GM23248 (cell line): ENCODE data around the gene NCOR2. TPM values are rescaled to one million over a fixed set of nuclear protein-coding genes. Genes with fewer than 3 reads are reported as not detected.

ENCODE experiments used
- DNase-seq: peaks from one replicate; pipeline ENCODE4 v3.0.0-alpha.2; 2015
- H2AFZ ChIP-seq: fragments of 200-600 bp; sonication (generic); 2 replicates; pipeline ENCODE4 v1.6.1; 2016; ENCODE audit warnings: antibody characterized with exemption
- H3F3A ChIP-seq: fragments of 200-600 bp; sonication (generic); 2 replicates; pipeline ENCODE4 v1.6.1; 2016; ENCODE audit warnings: mild to moderate bottlenecking, antibody characterized with exemption, mixed run types; ENCODE audit not compliant: insufficient read depth
- H3K27ac ChIP-seq: fragments of 200-600 bp; sonication (generic); 2 replicates; pipeline ENCODE4 v1.5.1; 2016; ENCODE audit warnings: mild to moderate bottlenecking
- H3K27me3 ChIP-seq: fragments of 200-600 bp; sonication (generic); replicated peaks from 2 replicates; pipeline ENCODE4 v1.6.1; 2016; ENCODE audit warnings: mild to moderate bottlenecking; ENCODE audit not compliant: insufficient read depth
- H3K36me3 ChIP-seq: fragments of 200-600 bp; sonication (generic); 2 replicates; pipeline ENCODE4 v1.6.1; 2016; ENCODE audit warnings: low read depth, mild to moderate bottlenecking
- H3K4me1 ChIP-seq: fragments of 200-600 bp; sonication (generic); 2 replicates; pipeline ENCODE4 v1.6.1; 2016; ENCODE audit warnings: mild to moderate bottlenecking; ENCODE audit not compliant: insufficient read depth
- H3K4me2 ChIP-seq: fragments of 200-600 bp; sonication (generic); one replicate; pipeline ENCODE4 v1.6.1; 2016; ENCODE audit warnings: mild to moderate bottlenecking; ENCODE audit not compliant: unreplicated experiment
- H3K4me3 ChIP-seq: fragments of 200-600 bp; sonication (generic); 2 replicates; pipeline ENCODE4 v1.5.1; 2016; ENCODE audit warnings: mild to moderate bottlenecking
- H3K79me2 ChIP-seq: fragments of 200-600 bp; sonication (generic); 2 replicates; pipeline ENCODE4 v1.6.1; 2016; ENCODE audit warnings: mild to moderate bottlenecking; ENCODE audit not compliant: insufficient read depth
- H3K9ac ChIP-seq: fragments of 200-600 bp; sonication (generic); 2 replicates; pipeline ENCODE4 v1.6.1; 2016; ENCODE audit warnings: mild to moderate bottlenecking
- H3K9me2 ChIP-seq: fragments of 200-600 bp; sonication (generic); 2 replicates; pipeline ENCODE4 v1.6.1; 2016; ENCODE audit warnings: mixed run types, mild to moderate bottlenecking, moderate library complexity; ENCODE audit not compliant: insufficient read depth
- H3K9me3 ChIP-seq: fragments of 200-600 bp; sonication (generic); one replicate; pipeline ENCODE4 v1.6.1; 2017; ENCODE audit warnings: low read depth
- H4K20me1 ChIP-seq: fragments of 200-600 bp; sonication (generic); 2 replicates; pipeline ENCODE4 v1.6.0; 2016; ENCODE audit not compliant: insufficient read depth
- EZH2 ChIP-seq: fragments of 200-600 bp; sonication (generic); IDR thresholded peaks from 2 replicates; pipeline ENCODE4 v1.6.1; 2018; ENCODE audit warnings: antibody characterized with exemption, mild to moderate bottlenecking; ENCODE audit not compliant: insufficient read depth, poor library complexity, severe bottlenecking
- EZH2phosphoT487 ChIP-seq: fragments of 200-600 bp; sonication (generic); IDR thresholded peaks from 2 replicates; pipeline ENCODE4 v1.6.1; 2018; ENCODE audit warnings: antibody characterized with exemption, moderate library complexity, mild to moderate bottlenecking, low read depth; ENCODE audit not compliant: insufficient read depth
- WGBS, 2 experiments: methylation state at CpG; one replicate each; pipeline ENCODE4 v1.1.6; 2015 to 2017; ENCODE audit warnings: low lambda C conversion rate in 2 of 2, low coverage in 1 of 2; ENCODE audit errors: missing lambda C conversion rate in 2 of 2; 5-methylcytosine and 5-hydroxymethylcytosine counted together
- in situ Hi-C: fragments of 300-500 bp; cut with MboI; formaldehyde crosslinking; loops from 2 replicates; pipeline ENCODE4 v1.15.0; 2020
- polyA plus RNA-seq: library from polyadenylated mRNA; unstranded; fragments of >200 nt; fragmentation: Nextera tagmentation; extraction: Ambion mirVana; gene quantifications from 2 replicates; pipeline ENCODE4 v1.2.1, GENCODE V29; 2016
- total RNA-seq: library from RNA; depleted of rRNA; stranded (reverse); fragments of >200 nt; shearing (Covaris generic); gene quantifications from 2 replicates; pipeline ENCODE4 v1.2.3, GENCODE V29; 2014

The NCOR2 gene
- total and polyA plus RNA-seq, 2 experiments from 2014 or later = 37.7 to 43.5 TPM

DNA sequence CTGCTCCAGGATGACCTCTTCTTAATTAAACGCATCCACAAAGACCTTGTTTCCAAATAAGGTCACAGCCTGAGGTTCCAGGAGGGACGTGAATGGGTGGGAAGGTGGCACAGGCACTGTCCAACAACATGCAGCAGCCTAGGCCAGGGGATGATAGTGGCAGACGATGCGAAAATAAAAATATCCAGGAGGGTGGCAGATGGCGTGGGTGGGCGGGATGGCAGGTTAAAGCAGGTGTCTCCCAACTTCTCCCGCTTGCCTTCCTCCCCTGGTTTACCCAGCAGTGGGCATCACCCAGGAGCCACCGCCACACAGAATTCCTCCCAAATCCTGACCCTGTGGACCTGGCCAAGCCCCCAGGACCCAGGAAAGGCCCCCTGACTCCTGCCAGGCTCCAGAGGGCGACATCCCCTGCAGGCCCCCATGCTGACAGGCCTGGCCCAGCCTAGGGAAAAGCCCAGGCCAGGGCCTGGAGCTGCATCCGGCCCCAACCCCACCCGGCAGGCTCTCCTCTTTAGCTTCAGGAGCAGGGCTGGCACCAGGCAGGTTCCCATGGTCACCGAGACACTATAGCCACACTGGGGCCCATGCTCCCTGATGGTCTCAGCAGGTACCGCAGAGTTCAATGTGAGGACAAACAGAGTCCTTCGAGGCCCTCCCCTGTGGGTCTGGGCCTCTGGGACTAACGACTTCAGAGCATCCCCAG lies 9.7 kb downstream of the NCOR2 start:
- H3F3A ChIP-seq = 0 out of 2 replicates have a peak, but pooled peaks cover 5% of the 10 kb centered on the region
- WGBS, 2 experiments = 74 to 78% methylated on average over 15 of the region's 15 CpGs
- no peak for DNase-seq
- H3K9me3 ChIP-seq = no peaks in the 10 kb centered on the region
- H4K20me1 ChIP-seq = peaks cover 15% of the 10 kb centered on the region; the same call in 1 of the 2 replicates
- in situ Hi-C loops = no loop called here
- no peaks in the 10 kb centered on the region for H3K27me3 ChIP-seq
- H3K27ac ChIP-seq = no peak overlapping the region
- no peaks in the 10 kb centered on the region for H3K36me3 ChIP-seq
- no peak overlapping the region for H3K9ac ChIP-seq
- no peak overlapping the region for H3K4me3 ChIP-seq
- H3K79me2 ChIP-seq = peaks cover 98% of the 10 kb centered on the region
- H3K4me2 ChIP-seq = no peak overlapping the region
- no peak for TF ChIP-seq EZH2phosphoT487
- no peak for TF ChIP-seq EZH2
- no peaks in the 10 kb centered on the region for H3K9me2 ChIP-seq
- H2AFZ ChIP-seq = no peak overlapping the region
- no peaks in the 10 kb centered on the region for H3K4me1 ChIP-seq

DNA sequence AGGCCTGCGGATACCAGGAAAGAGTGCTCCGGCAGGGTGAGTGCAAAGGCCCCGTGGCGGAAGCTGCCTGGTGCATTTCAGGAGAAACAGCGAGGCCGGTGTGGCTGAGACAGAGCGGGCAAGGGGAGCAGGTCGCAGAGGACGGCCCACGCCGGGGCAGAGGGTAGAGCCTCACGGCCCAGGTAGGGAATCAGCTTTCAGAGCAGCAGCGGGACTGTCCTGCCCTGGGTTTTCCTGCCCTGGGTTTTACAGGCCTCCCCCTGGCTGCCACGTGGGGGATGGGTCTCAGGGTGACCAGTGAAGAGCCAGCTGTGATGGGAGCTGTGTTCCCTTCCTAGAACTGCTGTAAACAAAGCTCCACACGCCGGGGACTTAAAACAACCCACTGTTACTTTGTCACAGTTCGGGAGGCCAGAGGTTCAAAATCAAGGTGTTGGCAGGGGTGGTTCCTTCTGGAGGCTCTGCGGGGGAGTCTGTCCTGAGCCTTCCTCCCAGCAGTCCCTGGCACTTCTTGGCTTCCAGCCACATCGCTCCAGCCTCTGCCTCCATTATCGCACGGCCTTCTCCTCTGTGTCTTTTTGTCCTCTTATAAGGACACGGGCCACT lies 10.4 kb downstream of the NCOR2 start:
- Histone ChIP-seq H3K9ac (no peak overlapping the region), H3K27me3 (no peaks in the 10 kb centered on the region), H3K4me3 (no peak overlapping the region), H3K4me1 (no peaks in the 10 kb centered on the region), H4K20me1 (peaks cover 15% of the 10 kb centered on the region; the same call in 1 of the 2 replicates), H3K9me2 (no peaks in the 10 kb centered on the region), H3F3A (0 out of 2 replicates have a peak, but pooled peaks cover 5% of the 10 kb centered on the region), H3K9me3 (no peaks in the 10 kb centered on the region), H3K36me3 (no peaks in the 10 kb centered on the region), H3K4me2 (no peak overlapping the region), H3K27ac (no peak overlapping the region), H3K79me2 (peaks cover 98% of the 10 kb centered on the region), H2AFZ (no peak overlapping the region)
- WGBS, 2 experiments = 76 to 80% methylated on average over 21 to 22 of the region's 22 CpGs
- no peak for DNase-seq
- in situ Hi-C loops = no loop called here
- TF ChIP-seq EZH2 = no peak
- no peak for TF ChIP-seq EZH2phosphoT487

DNA sequence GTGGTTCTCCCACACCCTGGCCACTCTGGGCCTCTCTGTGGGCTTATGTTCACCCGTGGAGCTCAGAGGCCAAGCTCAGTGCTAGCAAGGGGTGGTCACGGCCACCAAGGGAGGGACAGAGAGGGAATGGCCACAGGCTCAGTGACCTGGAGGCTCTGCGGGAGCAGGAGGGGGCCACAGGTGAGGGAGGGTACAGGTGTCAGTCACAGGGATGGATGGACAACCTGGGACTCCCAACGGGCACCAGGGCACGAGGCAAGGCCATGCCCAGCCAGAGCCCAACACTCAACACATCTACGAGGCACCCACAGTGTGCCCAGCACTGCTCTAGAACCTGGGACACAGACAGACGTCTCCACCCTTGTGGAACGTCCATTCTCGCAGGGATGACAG lies 11.3 kb downstream of the NCOR2 start:
- DNase-seq = no peak
- TF ChIP-seq EZH2 (no peak), EZH2phosphoT487 (no peak)
- Histone ChIP-seq H3K4me3 (no peak overlapping the region), H3K36me3 (no peaks in the 10 kb centered on the region), H2AFZ (no peak overlapping the region), H3K79me2 (peaks cover 98% of the 10 kb centered on the region), H3K4me1 (no peaks in the 10 kb centered on the region), H3K27me3 (no peaks in the 10 kb centered on the region), H3K4me2 (no peak overlapping the region), H3K9me3 (no peaks in the 10 kb centered on the region), H3K9ac (no peak overlapping the region), H3K27ac (no peak overlapping the region), H4K20me1 (peaks cover 15% of the 10 kb centered on the region; the same call in 1 of the 2 replicates), H3K9me2 (no peaks in the 10 kb centered on the region), H3F3A (0 out of 2 replicates have a peak, but pooled peaks cover 7% of the 10 kb centered on the region)
- 76 to 85% methylated on average over 8 to 9 of the region's 9 CpGs for WGBS, 2 experiments
- in situ Hi-C loops = no loop called here

DNA sequence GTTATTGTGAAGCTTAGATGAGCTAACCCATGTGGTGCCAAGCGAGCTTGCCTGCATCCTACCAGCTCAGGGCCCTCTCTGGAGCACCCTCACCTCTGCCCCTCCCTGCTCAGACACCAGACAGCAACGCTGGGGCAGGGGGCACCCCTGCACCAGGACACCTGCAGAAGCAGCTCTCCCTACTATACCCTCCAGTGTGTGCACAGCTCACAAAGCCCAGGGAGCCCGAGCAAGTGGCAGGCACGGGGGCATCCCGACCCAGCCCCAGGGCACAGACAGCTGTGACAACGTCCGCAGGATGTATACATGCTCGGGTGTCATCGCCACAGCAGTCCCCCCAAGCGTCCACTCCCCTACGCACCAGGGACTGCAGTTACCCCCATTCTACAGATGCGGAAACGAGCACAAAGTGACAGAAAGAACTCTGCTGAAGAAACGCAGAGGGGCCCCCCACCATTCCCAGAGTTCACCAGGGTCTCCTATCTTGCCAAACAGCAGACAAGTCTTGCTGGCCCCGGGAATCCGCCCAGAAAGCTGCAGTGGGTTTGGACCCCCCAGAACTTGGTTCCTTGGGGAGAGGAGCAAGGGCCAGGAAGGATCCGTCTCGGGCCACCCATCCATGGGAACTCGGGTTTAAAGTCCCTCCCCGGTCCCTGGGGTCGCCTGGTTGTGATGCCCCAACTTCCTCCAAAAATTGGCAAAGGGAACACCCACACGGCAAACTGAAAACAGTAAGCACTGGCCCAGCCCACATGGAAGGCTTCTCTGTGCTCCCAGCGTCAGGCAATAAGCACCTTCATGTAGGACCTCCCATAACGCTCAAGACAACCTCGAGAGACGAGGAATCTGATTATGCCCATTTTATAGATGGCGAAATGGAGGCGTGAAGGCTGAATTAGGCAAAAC lies 12.0 kb downstream of the NCOR2 start:
- Histone ChIP-seq H3K79me2 (peaks cover 98% of the 10 kb centered on the region), H3K9ac (no peak overlapping the region), H3K9me2 (no peaks in the 10 kb centered on the region), H3F3A (0 out of 2 replicates have a peak, but pooled peaks cover 13% of the 10 kb centered on the region), H2AFZ (no peak overlapping the region), H3K9me3 (no peaks in the 10 kb centered on the region), H3K4me1 (peaks cover 5% of the 10 kb centered on the region; the same call in 1 of the 2 replicates), H3K4me3 (no peak overlapping the region), H4K20me1 (peaks cover 13% of the 10 kb centered on the region; the same call in 1 of the 2 replicates), H3K27ac (no peak overlapping the region), H3K36me3 (no peaks in the 10 kb centered on the region), H3K4me2 (no peak overlapping the region), H3K27me3 (no peaks in the 10 kb centered on the region)
- TF ChIP-seq EZH2 = no peak
- TF ChIP-seq EZH2phosphoT487 = no peak
- 85 to 86% methylated on average over 28 of the region's 28 CpGs for WGBS, 2 experiments
- in situ Hi-C loops = no loop called here
- DNase-seq = no peak
